ENCODE results near the gene NKIRAS2.

NKIRAS2 gene

DNA sequence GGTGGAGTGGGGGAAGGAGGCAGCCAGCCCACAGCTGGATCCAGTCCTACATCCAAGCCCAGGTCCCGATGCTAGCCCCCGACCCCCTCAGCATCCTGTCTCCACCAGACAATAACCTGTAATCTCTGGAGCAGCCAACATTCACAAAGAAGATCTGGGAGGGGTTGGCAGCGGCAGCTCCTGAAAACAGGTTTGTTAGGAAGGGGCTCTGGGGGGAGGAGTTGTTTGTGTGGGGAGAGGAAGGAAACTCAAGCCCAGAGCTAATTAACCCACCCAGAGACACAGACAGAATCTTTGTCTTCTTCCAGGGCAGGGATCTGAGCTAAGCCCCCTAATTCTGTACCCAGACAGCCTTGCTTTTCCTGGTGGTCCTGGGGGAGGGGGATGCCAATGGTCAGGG, 35.1 kb downstream of the NKIRAS2 start:
- DNase-seq (ENCODE audit: low read depth in 2 of 2): no peak

DNA sequence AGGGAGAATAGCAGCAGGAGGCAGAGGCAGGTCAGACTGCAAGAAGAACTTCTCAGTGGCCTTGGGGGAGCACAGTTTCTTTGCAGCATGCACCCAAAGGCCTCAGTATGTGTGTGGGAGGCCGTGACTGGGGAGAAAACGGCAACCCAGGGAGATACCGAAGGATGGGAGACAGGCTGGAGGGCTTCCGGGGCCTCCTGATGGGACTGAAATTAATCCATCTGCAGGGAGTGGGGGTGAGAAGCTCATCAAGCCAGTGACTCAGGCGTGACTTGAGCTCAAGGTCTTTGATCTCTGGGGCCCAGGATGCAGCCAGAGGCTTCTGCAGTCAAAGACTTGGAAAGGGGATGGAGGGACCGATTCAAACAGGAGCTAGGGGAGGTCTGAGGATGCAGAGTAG, 35.6 kb downstream of the NKIRAS2 start:
- no peak for DNase-seq (ENCODE audit: low read depth in 2 of 2)

DNA sequence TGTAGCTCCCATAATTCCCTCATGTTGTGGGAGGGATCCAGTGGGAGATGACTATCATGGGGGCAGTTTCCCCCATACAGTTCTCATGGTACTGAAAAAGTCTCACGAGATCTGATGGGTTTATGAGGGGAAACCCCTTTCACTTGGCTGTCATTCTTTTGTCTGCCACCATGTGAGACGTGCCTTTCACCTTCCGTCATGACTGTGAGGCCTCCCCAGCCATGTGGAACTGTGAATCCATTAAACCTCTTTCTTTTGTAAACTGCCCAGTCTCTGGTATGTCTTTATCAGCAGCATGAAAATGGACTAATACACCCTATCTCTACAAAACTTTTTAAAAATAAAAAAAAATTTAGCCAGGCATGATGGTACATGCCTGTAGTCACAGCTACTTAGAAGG, 36.7 kb downstream of the NKIRAS2 start:
- DNase-seq (ENCODE audit: low read depth in 2 of 2): no peak

DNA sequence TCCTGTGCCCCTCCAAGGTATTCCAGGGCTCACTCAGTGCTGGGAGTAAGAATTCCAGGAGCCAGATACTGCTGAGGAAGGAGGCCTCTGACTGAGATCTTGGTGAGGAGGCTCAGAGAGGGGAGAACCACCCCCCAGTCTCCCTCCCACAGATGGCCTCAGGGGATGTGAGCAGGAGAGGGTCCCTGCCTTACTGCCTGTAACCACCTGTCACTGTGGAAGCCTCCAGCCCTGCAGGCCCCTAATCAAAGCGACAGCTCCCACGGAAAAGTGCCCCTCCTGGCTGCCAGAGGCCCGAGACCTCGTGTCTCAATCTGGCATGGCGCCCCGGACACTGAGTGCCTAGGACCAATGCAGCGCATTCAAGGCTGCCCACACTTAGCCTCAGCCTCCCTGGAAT, 38.2 kb downstream of the NKIRAS2 start:
- no peak for DNase-seq (ENCODE audit: low read depth in 2 of 2)

DNA sequence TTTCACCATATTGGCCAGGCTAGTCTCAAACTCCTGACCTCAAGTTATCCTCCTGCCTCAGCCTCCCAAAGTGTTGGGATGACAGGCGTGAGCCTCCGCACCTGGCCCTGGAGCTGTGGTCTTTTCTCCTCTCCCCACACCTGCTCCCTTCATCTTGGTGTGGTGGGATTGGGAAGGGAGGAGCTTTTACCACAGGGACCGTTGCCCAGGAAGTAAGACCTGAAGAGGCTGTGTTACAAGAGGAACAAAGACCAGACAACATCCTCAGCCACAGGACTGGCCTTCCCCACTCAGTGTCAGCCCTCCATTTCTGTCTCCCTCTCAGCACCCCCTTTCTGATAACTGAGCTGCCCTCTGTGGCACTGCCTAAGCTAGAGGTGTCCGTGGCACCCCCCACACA, 39.9 kb downstream of the NKIRAS2 start:
- DNase-seq (ENCODE audit: low read depth in 2 of 2): no peak

DNA sequence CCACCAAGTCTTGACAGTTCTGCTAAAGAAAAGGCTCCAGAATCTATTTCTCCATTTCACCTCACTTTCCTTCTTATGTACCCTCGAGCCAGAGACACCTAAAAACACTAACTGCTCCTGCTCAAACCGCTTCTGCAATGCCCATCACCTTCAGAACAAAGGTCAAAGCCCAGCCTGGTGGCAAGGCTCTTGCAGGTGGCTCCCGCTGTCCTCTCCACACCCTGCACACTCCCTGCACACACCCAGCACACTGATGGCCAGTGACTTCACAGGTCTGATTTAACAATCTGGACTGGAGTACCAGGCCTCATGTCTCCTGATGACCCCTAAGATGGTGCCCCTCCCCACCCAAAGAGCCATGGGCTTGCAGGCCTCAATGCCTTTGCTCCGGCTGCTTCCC, 40.3 kb downstream of the NKIRAS2 start:
- DNase-seq (ENCODE audit: low read depth in 2 of 2): no peak

DNA sequence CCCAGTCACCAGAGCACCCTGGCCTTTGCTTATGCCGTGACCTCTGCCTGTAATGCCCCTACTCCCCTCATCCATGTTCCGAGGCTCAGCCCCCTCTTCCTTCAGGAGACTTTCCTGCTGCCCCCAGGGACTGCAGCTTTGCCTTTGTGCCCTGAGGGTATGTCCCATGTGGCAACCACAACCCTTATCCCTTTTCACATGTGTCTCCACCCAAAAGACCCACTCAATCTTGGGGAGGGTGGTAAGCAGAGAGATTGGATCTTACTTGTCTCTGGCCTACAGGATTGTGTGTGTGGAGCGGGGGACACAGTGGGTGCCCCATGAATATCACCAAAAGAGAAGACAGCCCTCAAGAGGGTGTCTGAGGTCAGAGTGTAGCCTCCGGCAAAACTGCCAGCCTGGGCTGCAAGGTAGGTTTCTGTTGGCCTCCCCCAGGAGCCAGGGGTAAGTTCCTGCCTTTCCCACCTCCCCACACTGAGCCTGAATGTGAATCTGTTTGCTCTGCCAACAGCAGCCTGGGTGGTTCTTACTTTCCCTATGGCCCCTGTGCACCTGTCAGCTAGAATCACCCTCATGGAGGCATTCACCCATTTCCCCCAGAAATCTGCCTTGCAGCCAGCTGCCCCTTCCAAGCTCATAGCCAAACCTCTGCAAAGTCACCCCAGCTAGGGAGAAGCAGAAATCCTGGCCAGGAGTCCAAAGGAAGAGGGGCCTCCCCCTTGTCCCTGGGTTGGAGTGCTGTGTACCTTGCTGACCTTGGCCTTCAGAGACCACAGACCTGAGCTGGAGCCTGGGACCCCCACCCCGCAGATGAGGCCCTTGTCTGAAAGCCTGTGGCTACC, 42.0 kb downstream of the NKIRAS2 start:
- no peak for DNase-seq (ENCODE audit: low read depth in 2 of 2)

DNA sequence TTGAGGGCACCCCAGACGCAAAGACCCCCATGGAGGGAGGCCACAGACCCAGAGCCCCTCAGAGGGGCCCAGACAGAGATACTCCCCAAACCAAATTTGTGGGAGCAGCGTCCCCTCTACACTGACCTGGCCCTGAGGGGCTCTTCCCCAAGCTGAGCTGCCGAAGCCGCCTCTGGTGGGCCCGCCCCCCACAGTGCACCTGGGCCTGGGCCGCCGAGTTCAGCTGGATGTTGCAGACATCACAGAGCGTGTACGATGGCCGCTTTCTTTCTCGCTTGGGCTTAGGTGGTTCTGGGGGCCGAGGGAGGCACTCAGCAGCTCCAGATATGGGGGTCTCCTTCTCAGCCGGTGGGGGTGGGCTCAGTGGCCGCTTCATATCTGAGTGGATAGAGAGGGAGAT, 42.8 kb downstream of the NKIRAS2 start:
- DNase-seq (ENCODE audit: low read depth in 2 of 2): no peak

DNA sequence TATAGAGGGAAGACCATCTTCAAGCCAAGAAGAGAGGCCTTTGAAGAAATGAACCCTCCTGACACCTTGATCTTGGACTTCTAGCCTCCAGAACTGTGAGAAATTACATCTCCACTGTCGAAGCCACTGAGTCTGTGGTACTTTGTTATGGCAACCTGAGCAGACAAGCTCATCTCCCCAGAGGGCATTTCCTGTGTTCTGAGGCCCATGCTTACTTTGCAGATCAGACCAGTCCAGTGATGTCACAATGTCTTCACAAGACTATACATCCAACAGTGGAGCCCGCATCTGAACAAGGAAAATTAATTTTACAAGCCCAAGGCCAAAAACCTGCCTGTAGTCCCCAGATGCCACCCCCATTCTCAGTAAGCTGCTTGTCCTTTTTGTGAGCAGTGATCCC, 45.3 kb downstream of the NKIRAS2 start:
- no peak for DNase-seq (ENCODE audit: low read depth in 2 of 2)

DNA sequence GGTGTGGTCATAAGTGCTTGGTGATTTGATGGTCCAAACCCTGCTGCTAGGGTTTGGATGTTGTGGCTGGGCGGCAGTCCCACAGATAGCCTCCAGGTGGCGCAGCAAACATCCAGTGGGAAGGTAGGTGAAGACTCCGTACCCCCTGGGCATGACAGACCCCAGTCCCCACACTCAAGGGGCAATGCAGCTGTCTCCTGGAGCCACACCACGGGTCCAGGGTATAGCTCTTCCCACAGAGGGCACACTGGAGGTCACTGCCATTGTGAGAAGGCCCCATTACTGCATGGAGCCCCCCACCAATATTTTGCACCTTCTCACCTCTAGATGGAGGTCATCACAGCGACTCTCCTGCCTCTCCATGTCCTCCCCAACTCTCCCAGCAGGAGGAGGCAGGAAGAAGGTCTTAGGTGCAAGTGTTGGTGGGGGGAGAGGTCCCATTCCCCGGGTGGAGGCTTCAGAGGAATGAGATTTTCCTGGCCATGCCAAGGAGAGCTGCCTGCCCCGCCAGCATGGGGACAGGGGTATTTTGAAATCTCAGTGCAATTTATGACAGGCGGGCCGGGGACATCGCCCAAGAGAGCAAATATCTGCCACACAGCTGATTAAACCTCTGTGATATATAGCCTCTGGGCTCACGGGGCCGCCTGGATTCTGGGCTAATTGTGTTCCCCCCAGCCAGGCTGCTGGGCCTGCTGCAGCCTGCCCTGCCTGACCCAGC, 47.6 kb downstream of the NKIRAS2 start:
- peak; percentile 60 to 74 for DNase-seq (ENCODE audit: low read depth in 2 of 2)

DNA sequence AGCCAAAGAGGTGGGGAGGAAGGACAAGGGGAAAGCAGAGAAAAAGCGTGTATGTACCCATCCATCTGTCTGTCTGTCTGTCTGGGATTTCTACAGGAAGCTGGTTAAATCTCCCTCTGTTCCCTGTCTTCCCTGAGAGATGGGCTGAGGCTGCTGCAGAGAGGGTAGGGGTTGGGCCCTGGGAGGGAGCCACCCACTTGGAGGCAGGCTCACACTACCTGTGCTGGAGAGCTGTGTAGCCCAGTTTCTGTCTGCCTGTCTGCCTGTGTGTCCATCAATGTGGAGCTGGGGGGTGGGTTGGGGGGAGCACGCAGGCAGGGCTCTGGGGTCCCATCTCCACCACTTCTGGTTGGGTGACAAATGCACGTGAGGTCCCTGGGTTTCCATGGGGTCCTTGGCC, 49.1 kb downstream of the NKIRAS2 start:
- DNase-seq (ENCODE audit: low read depth in 2 of 2): no peak

DNA sequence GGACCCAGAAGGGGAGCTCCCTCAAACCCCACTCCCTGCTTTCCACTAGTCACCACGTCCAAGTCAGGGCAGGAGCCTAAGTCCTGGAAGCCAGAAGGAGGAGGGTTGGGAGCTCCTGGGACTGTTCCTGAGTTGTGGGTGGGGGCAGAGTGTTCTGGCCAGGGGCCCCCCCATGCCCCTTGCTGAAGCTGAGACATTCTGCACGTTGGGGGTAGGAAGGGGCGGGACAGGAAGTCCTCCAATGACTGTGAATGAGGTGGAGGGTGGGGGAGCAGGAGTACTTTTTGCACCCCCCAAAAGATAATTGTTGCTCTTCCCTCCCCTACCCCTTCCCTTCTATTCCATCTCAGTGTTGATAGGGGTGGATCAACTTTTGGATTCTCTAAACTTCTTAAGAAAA, 51.9 kb downstream of the NKIRAS2 start:
- no peak for DNase-seq (ENCODE audit: low read depth in 2 of 2)

DNA sequence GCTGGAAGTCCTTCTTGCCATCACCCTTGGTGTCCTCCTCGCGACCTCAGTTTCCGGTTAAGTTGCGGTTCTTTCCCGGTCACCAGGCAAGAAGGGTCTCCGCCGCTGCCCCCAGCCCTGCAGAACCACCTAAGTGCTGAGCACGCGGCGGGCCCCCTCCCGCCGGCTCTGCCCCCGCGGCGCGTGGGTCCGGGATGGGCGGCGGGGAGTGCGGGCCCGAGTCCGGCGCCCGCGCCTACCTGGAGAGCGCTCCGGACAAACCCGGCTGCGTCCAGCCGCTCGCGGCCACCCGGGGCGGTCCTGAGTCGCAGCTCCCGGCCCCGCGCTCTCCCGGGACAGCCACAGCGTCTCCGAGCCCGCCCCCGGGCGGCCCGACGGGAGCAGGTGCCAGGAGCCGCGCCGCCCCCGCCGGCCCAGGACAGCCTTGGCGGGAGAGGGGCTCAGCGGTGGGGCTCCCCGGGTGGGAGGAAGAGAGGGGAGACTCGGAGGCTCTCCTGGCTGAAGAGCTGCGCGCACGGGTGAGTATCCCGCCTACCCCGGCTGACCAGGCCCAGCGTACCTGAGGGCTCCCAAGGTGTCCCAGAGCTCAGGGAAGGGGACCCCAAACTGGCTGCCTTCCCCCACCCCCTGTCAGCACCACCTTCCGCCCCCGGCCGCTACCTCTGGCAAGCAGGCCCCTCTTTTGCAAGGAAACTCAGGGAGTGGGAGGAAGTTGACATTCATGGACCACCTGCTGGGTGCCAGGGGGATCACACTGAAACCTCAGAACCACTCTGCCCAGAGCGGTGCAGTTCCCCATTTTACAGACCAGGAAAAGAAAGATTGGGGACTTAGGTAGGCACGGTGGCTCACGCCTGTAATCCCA, 52.7 kb downstream of the NKIRAS2 start:
- DNase-seq (ENCODE audit: low read depth in 2 of 2): no peak
